ENCODE data around the gene ARSB. TPM values are rescaled to one million over a fixed set of nuclear protein-coding genes. Genes with fewer than 3 reads are reported as not detected.

The ARSB gene
- total RNA-seq, 2 experiments from 2014 or later: 7.6 to 8.0 TPM

- Mint-ChIP-seq H3K4me3 (no peak overlapping the region), H3K27ac (no peak overlapping the region), H3K4me1 (no peaks in the 10 kb centered on the region), H3K9me3 (ENCODE audit: low read depth) (no peaks in the 10 kb centered on the region), H3K36me3 (ENCODE audit: low read depth) (no peaks in the 10 kb centered on the region), H3K27me3 (no peaks in the 10 kb centered on the region)
- DNase-seq: no peak
- POLR2A ChIA-PET: no interaction called here
- no peak for ATAC-seq
- CTCF ChIA-PET: interaction anchor here (0.5 kb wide), 1 partner anchor 193 kb away, joined by 4 read pairs; no protein-coding TSS in a partner anchor
- intact Hi-C loops (cut with DNase I, micrococcal nuclease): no loop called here
Measured at GRCh38 chr5:78811121-78811817, 173.8 kb downstream of the ARSB start.

GRCh38 chr5:78810098-78810920 lies 174.8 kb downstream of the ARSB start:
- ATAC-seq (no peak), DNase-seq (no peak)
- ChIA-PET CTCF (interaction anchor here (0.5 to 0.7 kb wide), 3 partner anchors 14 to 197 kb away, joined by 3 to 4 read pairs (median 3); no protein-coding TSS in a partner anchor), POLR2A (no interaction called here)
- Mint-ChIP-seq H3K4me3 (no peak overlapping the region), H3K36me3 (ENCODE audit: low read depth) (no peaks in the 10 kb centered on the region), H3K4me1 (no peaks in the 10 kb centered on the region), H3K27me3 (no peaks in the 10 kb centered on the region), H3K27ac (no peak overlapping the region), H3K9me3 (ENCODE audit: low read depth) (no peaks in the 10 kb centered on the region)
- intact Hi-C loops (cut with DNase I, micrococcal nuclease): no loop called here

- Mint-ChIP-seq H3K9me3 (ENCODE audit: low read depth) (no peaks in the 10 kb centered on the region), H3K36me3 (ENCODE audit: low read depth) (no peaks in the 10 kb centered on the region), H3K27me3 (no peaks in the 10 kb centered on the region), H3K4me1 (no peaks in the 10 kb centered on the region), H3K4me3 (no peak overlapping the region), H3K27ac (no peak overlapping the region)
- intact Hi-C loops (cut with DNase I, micrococcal nuclease): no loop called here
- CTCF ChIA-PET: interaction anchor here (0.9 kb wide), 1 partner anchor 12 kb away, joined by 8 read pairs; no protein-coding TSS in a partner anchor
- no peak for DNase-seq
- POLR2A ChIA-PET: no interaction called here
- ATAC-seq: no peak
Measured at GRCh38 chr5:78809444-78809843, 175.7 kb downstream of the ARSB start.

- intact Hi-C loops (cut with DNase I, micrococcal nuclease): no loop called here
- ChIA-PET POLR2A (no interaction called here), CTCF (interaction anchor here (0.9 kb wide), 1 partner anchor 11 kb away, joined by 8 read pairs; no protein-coding TSS in a partner anchor)
- no peaks in the 10 kb centered on the region for H3K9me3 Mint-ChIP-seq (ENCODE audit: low read depth)
- H3K4me3 Mint-ChIP-seq: no peak overlapping the region
- H3K27me3 Mint-ChIP-seq: no peaks in the 10 kb centered on the region
- H3K27ac Mint-ChIP-seq: no peak overlapping the region
- no peak for DNase-seq
- no peaks in the 10 kb centered on the region for H3K4me1 Mint-ChIP-seq
- no peaks in the 10 kb centered on the region for H3K36me3 Mint-ChIP-seq (ENCODE audit: low read depth)
- ATAC-seq: no peak
Measured at GRCh38 chr5:78808818-78809217, 176.3 kb downstream of the ARSB start.

- ChIA-PET CTCF (no interaction called here), POLR2A (no interaction called here)
- DNase-seq: no peak
- H3K4me3 Mint-ChIP-seq: no peak overlapping the region
- no peaks in the 10 kb centered on the region for H3K27me3 Mint-ChIP-seq
- H3K36me3 Mint-ChIP-seq (ENCODE audit: low read depth): no peaks in the 10 kb centered on the region
- intact Hi-C loops (cut with DNase I, micrococcal nuclease): no loop called here
- H3K27ac Mint-ChIP-seq: no peak overlapping the region
- no peak for ATAC-seq
- H3K9me3 Mint-ChIP-seq (ENCODE audit: low read depth): no peaks in the 10 kb centered on the region
- H3K4me1 Mint-ChIP-seq: no peaks in the 10 kb centered on the region
Measured at GRCh38 chr5:78808380-78808779, 176.7 kb downstream of the ARSB start.

- intact Hi-C loops (cut with DNase I, micrococcal nuclease): no loop called here
- Mint-ChIP-seq H3K4me3 (no peak overlapping the region), H3K9me3 (ENCODE audit: low read depth) (peaks cover 3% of the 10 kb centered on the region), H3K27ac (no peak overlapping the region), H3K4me1 (no peaks in the 10 kb centered on the region), H3K36me3 (ENCODE audit: low read depth) (peaks cover 2% of the 10 kb centered on the region), H3K27me3 (no peaks in the 10 kb centered on the region)
- CTCF ChIA-PET: interaction anchor here (0.6 kb wide), 1 partner anchor 1714 kb away, joined by 3 read pairs; no protein-coding TSS in a partner anchor
- DNase-seq (no peak), ATAC-seq (no peak)
- POLR2A ChIA-PET: no interaction called here
Measured at GRCh38 chr5:78806544-78806943, 178.6 kb downstream of the ARSB start.

GRCh38 chr5:78805474-78806124 lies 179.5 kb downstream of the ARSB start:
- ATAC-seq (no peak), DNase-seq (no peak)
- H3K4me3 Mint-ChIP-seq: no peak overlapping the region
- peaks cover 9% of the 10 kb centered on the region for H3K36me3 Mint-ChIP-seq (ENCODE audit: low read depth)
- peaks cover 9% of the 10 kb centered on the region for H3K9me3 Mint-ChIP-seq (ENCODE audit: low read depth)
- no peaks in the 10 kb centered on the region for H3K27me3 Mint-ChIP-seq
- CTCF ChIA-PET: no interaction called here
- no peak overlapping the region for H3K27ac Mint-ChIP-seq
- intact Hi-C loops (cut with DNase I, micrococcal nuclease): no loop called here
- H3K4me1 Mint-ChIP-seq: no peaks in the 10 kb centered on the region
- POLR2A ChIA-PET: no interaction called here

GRCh38 chr5:78804995-78805394 lies 180.1 kb downstream of the ARSB start:
- Mint-ChIP-seq H3K27me3 (no peaks in the 10 kb centered on the region), H3K4me1 (no peaks in the 10 kb centered on the region), H3K36me3 (ENCODE audit: low read depth) (peaks cover 10% of the 10 kb centered on the region), H3K27ac (no peak overlapping the region), H3K4me3 (no peak overlapping the region), H3K9me3 (ENCODE audit: low read depth) (peaks cover 10% of the 10 kb centered on the region)
- ATAC-seq: no peak
- intact Hi-C loops (cut with DNase I, micrococcal nuclease): no loop called here
- ChIA-PET CTCF (no interaction called here), POLR2A (no interaction called here)
- no peak for DNase-seq

- H3K4me3 Mint-ChIP-seq: no peak overlapping the region
- POLR2A ChIA-PET: no interaction called here
- peaks cover 10% of the 10 kb centered on the region for H3K9me3 Mint-ChIP-seq (ENCODE audit: low read depth)
- intact Hi-C loops (cut with DNase I, micrococcal nuclease): no loop called here
- DNase-seq (no peak), ATAC-seq (no peak)
- H3K27me3 Mint-ChIP-seq: no peaks in the 10 kb centered on the region
- peaks cover 10% of the 10 kb centered on the region for H3K36me3 Mint-ChIP-seq (ENCODE audit: low read depth)
- H3K4me1 Mint-ChIP-seq: no peaks in the 10 kb centered on the region
- CTCF ChIA-PET: no interaction called here
- H3K27ac Mint-ChIP-seq: no peak overlapping the region
Measured at GRCh38 chr5:78803941-78804340, 181.2 kb downstream of the ARSB start.

GRCh38 chr5:78803353-78803752 lies 181.8 kb downstream of the ARSB start:
- DNase-seq: no peak
- peaks cover 10% of the 10 kb centered on the region for H3K9me3 Mint-ChIP-seq (ENCODE audit: low read depth)
- ChIA-PET CTCF (interaction anchor here (0.7 kb wide), 1 partner anchor 427 kb away, joined by 4 read pairs; no protein-coding TSS in a partner anchor), POLR2A (no interaction called here)
- ATAC-seq: no peak
- H3K27ac Mint-ChIP-seq: no peak overlapping the region
- no peaks in the 10 kb centered on the region for H3K27me3 Mint-ChIP-seq
- intact Hi-C loops (cut with DNase I, micrococcal nuclease): no loop called here
- H3K4me3 Mint-ChIP-seq: no peak overlapping the region
- H3K4me1 Mint-ChIP-seq: no peaks in the 10 kb centered on the region
- H3K36me3 Mint-ChIP-seq (ENCODE audit: low read depth): peaks cover 10% of the 10 kb centered on the region

GRCh38 chr5:78801413-78801812 lies 183.7 kb downstream of the ARSB start:
- intact Hi-C loops (cut with DNase I, micrococcal nuclease): no loop called here
- ChIA-PET POLR2A (no interaction called here), CTCF (no interaction called here)
- no peak overlapping the region for H3K27ac Mint-ChIP-seq
- no peaks in the 10 kb centered on the region for H3K4me1 Mint-ChIP-seq
- DNase-seq (no peak), ATAC-seq (no peak)
- H3K9me3 Mint-ChIP-seq (ENCODE audit: low read depth): peaks cover 10% of the 10 kb centered on the region
- no peaks in the 10 kb centered on the region for H3K27me3 Mint-ChIP-seq
- no peak overlapping the region for H3K4me3 Mint-ChIP-seq
- peaks cover 10% of the 10 kb centered on the region for H3K36me3 Mint-ChIP-seq (ENCODE audit: low read depth)

All from activated CD4-positive, alpha-beta T cell treated with anti-CD3 and anti-CD28 coated beads for 36 hours (primary cell).